ENCODE data around the gene ADAMTS16.

Gene ADAMTS16

GRCh38 chr5:5298841-5299541 is 158.9 kb downstream of the ADAMTS16 start:
- Histone ChIP-seq H3K9me3 (replicated peaks; ENCODE audit: insufficient read depth, low read length) (no peaks in the 10 kb centered on the region), H3K4me3 (ENCODE audit: low read length) (no peak overlapping the region), H3K4me1 (ENCODE audit: low read length) (no peaks in the 10 kb centered on the region), H3F3A (ENCODE audit: insufficient read depth, low read length) (no peaks in the 10 kb centered on the region), H3K27ac (ENCODE audit: low read length) (no peak overlapping the region), H3K36me3 (replicated peaks; ENCODE audit: insufficient read depth, low read length) (no peaks in the 10 kb centered on the region), H2AFZ (ENCODE audit: low read length) (no peak overlapping the region), H3K9me2 (replicated peaks; ENCODE audit: insufficient read depth, low read length) (no peaks in the 10 kb centered on the region), H4K20me1 (ENCODE audit: insufficient read depth, low read length) (no peaks in the 10 kb centered on the region), H3K27me3 (replicated peaks; ENCODE audit: insufficient read depth, low read length) (peaks cover 20% of the 10 kb centered on the region; the same call in 1 of the 2 replicates), H3K9ac (ENCODE audit: low read length) (no peak overlapping the region), H3K4me2 (ENCODE audit: low read depth, low read length) (no peak overlapping the region), H3K79me2 (ENCODE audit: low read length) (no peaks in the 10 kb centered on the region)
- DNase-seq, result no peak
- no peak for TF ChIP-seq EZH2phosphoT487 (IDR thresholded peaks at IDR 0.05; ENCODE audit: low read length)
- TF ChIP-seq EZH2 (optimal IDR thresholded peaks at IDR 0.05; ENCODE audit: low read depth, low read length), result no peak

GRCh38 chr5:5301176-5301575 is 161.0 kb downstream of the ADAMTS16 start:
- H3K79me2 ChIP-seq (ENCODE audit: low read length), result no peaks in the 10 kb centered on the region
- no peaks in the 10 kb centered on the region for H3K9me2 ChIP-seq (replicated peaks; ENCODE audit: insufficient read depth, low read length)
- H3K36me3 ChIP-seq (replicated peaks; ENCODE audit: insufficient read depth, low read length), result no peaks in the 10 kb centered on the region
- TF ChIP-seq EZH2phosphoT487 (IDR thresholded peaks at IDR 0.05; ENCODE audit: low read length), result no peak
- no peak for TF ChIP-seq CTCF (IDR thresholded peaks at IDR 0.05; ENCODE audit: low read length)
- TF ChIP-seq EZH2 (optimal IDR thresholded peaks at IDR 0.05; ENCODE audit: low read depth, low read length), result no peak
- H3K27me3 ChIP-seq (replicated peaks; ENCODE audit: insufficient read depth, low read length), result peaks cover 7% of the 10 kb centered on the region; the same call in 1 of the 2 replicates
- H3K4me1 ChIP-seq (ENCODE audit: low read length), result no peaks in the 10 kb centered on the region
- DNase-seq, result no peak
- H3K4me2 ChIP-seq (ENCODE audit: low read depth, low read length), result no peak overlapping the region
- H3K4me3 ChIP-seq (ENCODE audit: low read length), result no peak overlapping the region
- H3K9ac ChIP-seq (ENCODE audit: low read length), result no peak overlapping the region
- H3F3A ChIP-seq (ENCODE audit: insufficient read depth, low read length), result no peaks in the 10 kb centered on the region
- H4K20me1 ChIP-seq (ENCODE audit: insufficient read depth, low read length), result no peaks in the 10 kb centered on the region
- H2AFZ ChIP-seq (ENCODE audit: low read length), result no peak overlapping the region
- H3K9me3 ChIP-seq (replicated peaks; ENCODE audit: insufficient read depth, low read length), result no peaks in the 10 kb centered on the region
- no peak overlapping the region for H3K27ac ChIP-seq (ENCODE audit: low read length)

GRCh38 chr5:5302201-5302600 is 162.1 kb downstream of the ADAMTS16 start:
- H3K27ac ChIP-seq (ENCODE audit: low read length), result no peak overlapping the region
- no peak overlapping the region for H2AFZ ChIP-seq (ENCODE audit: low read length)
- no peaks in the 10 kb centered on the region for H3K36me3 ChIP-seq (replicated peaks; ENCODE audit: insufficient read depth, low read length)
- H3K9me2 ChIP-seq (replicated peaks; ENCODE audit: insufficient read depth, low read length), result no peaks in the 10 kb centered on the region
- peaks cover under 1% of the 10 kb centered on the region; the same call in 1 of the 2 replicates for H3K27me3 ChIP-seq (replicated peaks; ENCODE audit: insufficient read depth, low read length)
- H3K79me2 ChIP-seq (ENCODE audit: low read length), result no peaks in the 10 kb centered on the region
- H3F3A ChIP-seq (ENCODE audit: insufficient read depth, low read length), result no peaks in the 10 kb centered on the region
- no peak overlapping the region for H3K9ac ChIP-seq (ENCODE audit: low read length)
- no peaks in the 10 kb centered on the region for H3K4me1 ChIP-seq (ENCODE audit: low read length)
- H3K4me2 ChIP-seq (ENCODE audit: low read depth, low read length), result no peak overlapping the region
- H3K9me3 ChIP-seq (replicated peaks; ENCODE audit: insufficient read depth, low read length), result no peaks in the 10 kb centered on the region
- no peak for TF ChIP-seq CTCF (IDR thresholded peaks at IDR 0.05; ENCODE audit: low read length)
- TF ChIP-seq EZH2phosphoT487 (IDR thresholded peaks at IDR 0.05; ENCODE audit: low read length), result no peak
- TF ChIP-seq EZH2 (optimal IDR thresholded peaks at IDR 0.05; ENCODE audit: low read depth, low read length), result no peak
- no peak for DNase-seq
- no peaks in the 10 kb centered on the region for H4K20me1 ChIP-seq (ENCODE audit: insufficient read depth, low read length)
- no peak overlapping the region for H3K4me3 ChIP-seq (ENCODE audit: low read length)

- H3K27me3 ChIP-seq (replicated peaks; ENCODE audit: insufficient read depth, low read length), result no peaks in the 10 kb centered on the region
- H3K79me2 ChIP-seq (ENCODE audit: low read length), result no peaks in the 10 kb centered on the region
- no peaks in the 10 kb centered on the region for H3K4me1 ChIP-seq (ENCODE audit: low read length)
- no peak overlapping the region for H3K4me2 ChIP-seq (ENCODE audit: low read depth, low read length)
- H3K4me3 ChIP-seq (ENCODE audit: low read length), result no peak overlapping the region
- no peak overlapping the region for H3K9ac ChIP-seq (ENCODE audit: low read length)
- DNase-seq, result no peak
- no peaks in the 10 kb centered on the region for H3K36me3 ChIP-seq (replicated peaks; ENCODE audit: insufficient read depth, low read length)
- no peaks in the 10 kb centered on the region for H3F3A ChIP-seq (ENCODE audit: insufficient read depth, low read length)
- H3K9me2 ChIP-seq (replicated peaks; ENCODE audit: insufficient read depth, low read length), result no peaks in the 10 kb centered on the region
- H3K9me3 ChIP-seq (replicated peaks; ENCODE audit: insufficient read depth, low read length), result no peaks in the 10 kb centered on the region
- H4K20me1 ChIP-seq (ENCODE audit: insufficient read depth, low read length), result no peaks in the 10 kb centered on the region
- TF ChIP-seq EZH2 (optimal IDR thresholded peaks at IDR 0.05; ENCODE audit: low read depth, low read length) (no peak), EZH2phosphoT487 (IDR thresholded peaks at IDR 0.05; ENCODE audit: low read length) (no peak), CTCF (IDR thresholded peaks at IDR 0.05; ENCODE audit: low read length) (no peak)
- H2AFZ ChIP-seq (ENCODE audit: low read length), result no peak overlapping the region
- H3K27ac ChIP-seq (ENCODE audit: low read length), result no peak overlapping the region
Observed at GRCh38 chr5:5303242-5303641, 163.1 kb downstream of the ADAMTS16 start.

Data from MM.1S (cell line).